ENCODE measurements around the gene PLS3. TPM values are rescaled to one million over a fixed set of nuclear protein-coding genes. Genes with fewer than 3 reads are reported as not detected.
A peak's percentile ranks its signal among the peaks of the same experiment; 100 is the strongest.

PLS3 gene
- total and polyA plus RNA-seq, 2 donors from 2014 or later, result 97.4 to 110 TPM

DNA sequence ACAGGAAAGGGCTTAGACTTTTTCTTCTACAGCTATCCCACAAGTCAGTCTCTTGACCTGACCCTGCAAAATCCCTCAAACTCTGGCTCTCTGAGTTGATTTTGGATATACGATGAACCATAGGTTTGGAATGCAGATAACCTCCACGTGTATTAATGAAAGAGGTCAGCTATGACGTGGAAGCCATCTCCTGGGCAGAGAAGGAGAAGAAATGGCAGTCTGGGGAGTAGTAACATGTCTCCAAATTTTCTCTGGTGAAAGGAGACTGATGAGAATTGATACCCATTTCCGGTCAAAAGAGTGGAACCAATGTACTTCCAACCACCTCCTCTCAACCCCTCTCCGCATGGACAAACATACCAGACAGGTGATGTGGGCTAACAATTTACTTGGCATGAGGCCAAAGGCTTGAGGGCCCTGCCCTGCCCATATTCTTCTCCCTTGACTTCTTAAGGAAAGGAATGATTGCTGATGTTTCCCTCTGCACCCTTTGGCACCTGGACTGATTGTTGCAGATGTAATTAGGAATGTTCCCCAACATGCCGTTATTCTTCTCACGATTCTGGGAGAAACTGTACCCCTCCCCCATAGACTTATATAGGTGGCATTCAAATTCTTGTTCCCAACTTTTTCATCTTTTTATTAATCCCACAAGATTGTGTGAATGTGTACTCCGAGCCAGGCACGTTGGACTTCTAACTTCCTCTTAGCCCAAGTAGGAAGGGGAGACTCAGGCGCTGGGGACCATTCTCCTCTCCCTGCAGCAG lies 580 bp upstream of the PLS3 start:
- Histone ChIP-seq H3K9ac (ENCODE audit: low read length in 3 of 3) (peak overlapping the region in 2 of 3 donors; percentile 19 to 32), H3K4me3 (ENCODE audit: low read length in 3 of 3) (peak overlapping the region; percentile 78 to 83 (median 82)), H3K4me1 (ENCODE audit: control insufficient read depth in 2 of 3, insufficient read depth in 2 of 3, low read depth in 1 of 3, low read length in 3 of 3) (peaks cover 0 to 3% (median 2%) of the 10 kb centered on the region in 3 donors), H3K36me3 (ENCODE audit: control insufficient read depth in 2 of 3, insufficient read depth in 3 of 3, low read length in 3 of 3) (no peaks in the 10 kb centered on the region), H3K27me3 (ENCODE audit: control insufficient read depth, insufficient read depth, low read length) (peaks cover 11% of the 10 kb centered on the region), H3K27ac (ENCODE audit: low read depth in 2 of 2, low read length in 2 of 2) (peak overlapping the region; percentile 93 to 95), H3K9me3 (ENCODE audit: control insufficient read depth in 2 of 3, insufficient read depth in 1 of 3, low read length in 3 of 3) (no peaks in the 10 kb centered on the region)
- TF ChIP-seq, protein P1, sequence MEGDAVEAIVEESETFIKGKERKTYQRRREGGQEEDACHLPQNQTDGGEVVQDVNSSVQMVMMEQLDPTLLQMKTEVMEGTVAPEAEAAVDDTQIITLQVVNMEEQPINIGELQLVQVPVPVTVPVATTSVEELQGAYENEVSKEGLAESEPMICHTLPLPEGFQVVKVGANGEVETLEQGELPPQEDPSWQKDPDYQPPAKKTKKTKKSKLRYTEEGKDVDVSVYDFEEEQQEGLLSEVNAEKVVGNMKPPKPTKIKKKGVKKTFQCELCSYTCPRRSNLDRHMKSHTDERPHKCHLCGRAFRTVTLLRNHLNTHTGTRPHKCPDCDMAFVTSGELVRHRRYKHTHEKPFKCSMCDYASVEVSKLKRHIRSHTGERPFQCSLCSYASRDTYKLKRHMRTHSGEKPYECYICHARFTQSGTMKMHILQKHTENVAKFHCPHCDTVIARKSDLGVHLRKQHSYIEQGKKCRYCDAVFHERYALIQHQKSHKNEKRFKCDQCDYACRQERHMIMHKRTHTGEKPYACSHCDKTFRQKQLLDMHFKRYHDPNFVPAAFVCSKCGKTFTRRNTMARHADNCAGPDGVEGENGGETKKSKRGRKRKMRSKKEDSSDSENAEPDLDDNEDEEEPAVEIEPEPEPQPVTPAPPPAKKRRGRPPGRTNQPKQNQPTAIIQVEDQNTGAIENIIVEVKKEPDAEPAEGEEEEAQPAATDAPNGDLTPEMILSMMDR (IDR thresholded peaks at IDR 0.05; ENCODE audit: borderline replicate concordance, extremely low read depth, insufficient read depth), result no peak
- DNase-seq (peak in 3 of 5 donors; percentile 13 to 36 (median 31)), FAIRE-seq (no peak)
- intact Hi-C loops (cut with DNase I), result no loop called here

GRCh38 chrX:115561605-115562479 lies 868 bp downstream of the PLS3 start:
- Histone ChIP-seq H3K27ac (ENCODE audit: low read depth in 2 of 2, low read length in 2 of 2) (peak overlapping the region; percentile 93 to 95), H3K27me3 (ENCODE audit: control insufficient read depth, insufficient read depth, low read length) (peaks cover 11% of the 10 kb centered on the region), H3K9ac (ENCODE audit: low read length in 3 of 3) (peak overlapping the region; percentile 60 to 87 (median 71)), H3K4me3 (ENCODE audit: low read length in 3 of 3) (peak overlapping the region; percentile 78 to 83 (median 82)), H3K36me3 (ENCODE audit: control insufficient read depth in 2 of 3, insufficient read depth in 3 of 3, low read length in 3 of 3) (no peaks in the 10 kb centered on the region), H3K4me1 (ENCODE audit: control insufficient read depth in 2 of 3, insufficient read depth in 2 of 3, low read depth in 1 of 3, low read length in 3 of 3) (peaks cover 0 to 3% (median 2%) of the 10 kb centered on the region in 3 donors), H3K9me3 (ENCODE audit: control insufficient read depth in 2 of 3, insufficient read depth in 1 of 3, low read length in 3 of 3) (no peaks in the 10 kb centered on the region)
- intact Hi-C loops (cut with DNase I), result no loop called here
- TF ChIP-seq, protein P1 (IDR thresholded peaks at IDR 0.05; ENCODE audit: borderline replicate concordance, extremely low read depth, insufficient read depth), result no peak
- DNase-seq, result peak; percentile 61 to 89 (median 65)
- FAIRE-seq, result no peak

GRCh38 chrX:115562480-115562847 lies 1.5 kb downstream of the PLS3 start:
- H3K4me3 ChIP-seq (ENCODE audit: low read length in 3 of 3), result peak overlapping the region; percentile 78 to 83 (median 82)
- peaks cover 0 to 3% (median 2%) of the 10 kb centered on the region in 3 donors for H3K4me1 ChIP-seq (ENCODE audit: control insufficient read depth in 2 of 3, insufficient read depth in 2 of 3, low read depth in 1 of 3, low read length in 3 of 3)
- H3K27me3 ChIP-seq (ENCODE audit: control insufficient read depth, insufficient read depth, low read length), result peaks cover 11% of the 10 kb centered on the region
- H3K9me3 ChIP-seq (ENCODE audit: control insufficient read depth in 2 of 3, insufficient read depth in 1 of 3, low read length in 3 of 3), result no peaks in the 10 kb centered on the region
- intact Hi-C loops (cut with DNase I), result no loop called here
- DNase-seq, result peak in 1 of 5 donors; percentile 60
- H3K9ac ChIP-seq (ENCODE audit: low read length in 3 of 3), result peak overlapping the region; percentile 17 to 87 (median 42)
- H3K27ac ChIP-seq (ENCODE audit: low read depth in 2 of 2, low read length in 2 of 2), result peak overlapping the region; percentile 93 to 95
- TF ChIP-seq, protein P1 (IDR thresholded peaks at IDR 0.05; ENCODE audit: borderline replicate concordance, extremely low read depth, insufficient read depth), result no peak
- FAIRE-seq, result no peak
- no peaks in the 10 kb centered on the region for H3K36me3 ChIP-seq (ENCODE audit: control insufficient read depth in 2 of 3, insufficient read depth in 3 of 3, low read length in 3 of 3)

Data from kidney (tissue), 14 donors.